Measurements from ENCODE around the gene C1QTNF8.
A peak's percentile ranks its signal among the peaks of the same experiment; 100 is the strongest.

The C1QTNF8 gene

DNA sequence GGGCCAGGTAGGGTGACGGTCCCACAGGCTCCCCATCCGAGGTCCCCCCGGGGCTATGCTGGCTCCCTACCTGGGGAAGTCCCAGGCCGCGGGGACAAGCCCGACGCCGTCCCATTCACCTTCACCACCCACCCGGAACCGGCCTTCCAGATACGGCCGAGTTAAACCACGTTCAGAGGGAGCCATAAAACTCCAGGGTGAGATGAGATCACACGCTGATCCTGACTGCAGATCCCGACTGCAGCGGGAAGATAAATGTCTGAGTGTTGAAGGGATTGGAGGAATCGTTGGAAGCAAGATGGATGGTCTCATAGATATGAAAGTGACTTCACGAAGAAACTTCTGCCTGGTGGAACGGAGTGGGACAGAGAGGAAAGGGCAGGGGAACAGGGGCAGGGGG, 13.6 kb upstream of the C1QTNF8 start:
- no peak for DNase-seq (ENCODE audit: low read depth in 3 of 3)

DNA sequence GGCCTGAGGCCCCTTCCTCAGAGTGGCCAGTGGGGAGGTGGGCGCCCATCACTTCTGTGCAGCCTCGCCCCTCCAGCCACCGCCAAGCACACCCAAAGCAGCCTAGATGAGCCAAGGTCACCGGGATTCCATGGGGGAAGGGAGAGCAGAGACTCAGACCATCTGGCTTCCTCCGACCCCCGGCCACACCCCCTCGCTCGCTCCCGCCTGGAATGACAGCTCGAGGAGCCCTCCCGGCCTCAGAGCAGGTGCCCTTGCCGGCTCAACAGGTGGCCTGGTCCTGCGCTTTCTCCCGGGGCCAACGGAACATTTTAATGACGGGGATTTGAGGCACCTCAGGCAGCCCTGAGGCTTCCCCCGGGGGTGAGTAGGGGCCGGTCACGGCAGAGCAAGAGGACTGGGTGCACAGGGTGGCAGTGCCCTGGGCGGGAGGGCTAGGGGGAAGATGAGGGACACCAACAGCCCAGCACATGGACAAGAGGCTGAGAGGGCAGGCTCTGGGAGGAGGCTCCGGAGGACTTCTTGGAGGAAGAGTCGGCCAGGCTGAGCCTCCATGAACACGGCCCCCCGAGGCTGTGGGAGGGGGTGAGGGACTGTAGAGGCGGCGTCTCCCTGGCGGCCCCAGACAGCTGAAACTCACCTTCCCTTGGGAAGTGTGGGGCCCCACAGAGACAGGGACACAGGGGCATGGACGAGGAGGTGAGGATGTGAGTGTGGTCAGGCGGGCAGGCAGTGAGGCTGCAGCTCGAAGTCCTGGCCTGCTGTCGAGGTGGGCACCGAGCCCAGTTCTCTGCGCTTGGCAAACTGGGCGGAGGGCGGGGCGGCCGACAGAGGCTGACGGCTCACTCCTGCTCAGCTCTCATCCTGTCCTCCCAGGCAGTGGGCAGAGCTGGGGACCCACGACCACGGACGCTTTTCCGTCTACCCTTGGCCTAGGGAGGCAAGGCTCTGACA, 12.5 kb upstream of the C1QTNF8 start:
- DNase-seq (ENCODE audit: low read depth in 3 of 3): no peak

- DNase-seq (ENCODE audit: low read depth in 3 of 3): no peak
Observed at GRCh38 chr16:1107731-1108130, 11.7 kb upstream of the C1QTNF8 start.

- no peak for DNase-seq (ENCODE audit: low read depth in 3 of 3)
Observed at GRCh38 chr16:1107141-1107540, 11.1 kb upstream of the C1QTNF8 start.

GRCh38 chr16:1106659-1107058, 10.6 kb upstream of the C1QTNF8 start:
- no peak for DNase-seq (ENCODE audit: low read depth in 3 of 3)

DNA sequence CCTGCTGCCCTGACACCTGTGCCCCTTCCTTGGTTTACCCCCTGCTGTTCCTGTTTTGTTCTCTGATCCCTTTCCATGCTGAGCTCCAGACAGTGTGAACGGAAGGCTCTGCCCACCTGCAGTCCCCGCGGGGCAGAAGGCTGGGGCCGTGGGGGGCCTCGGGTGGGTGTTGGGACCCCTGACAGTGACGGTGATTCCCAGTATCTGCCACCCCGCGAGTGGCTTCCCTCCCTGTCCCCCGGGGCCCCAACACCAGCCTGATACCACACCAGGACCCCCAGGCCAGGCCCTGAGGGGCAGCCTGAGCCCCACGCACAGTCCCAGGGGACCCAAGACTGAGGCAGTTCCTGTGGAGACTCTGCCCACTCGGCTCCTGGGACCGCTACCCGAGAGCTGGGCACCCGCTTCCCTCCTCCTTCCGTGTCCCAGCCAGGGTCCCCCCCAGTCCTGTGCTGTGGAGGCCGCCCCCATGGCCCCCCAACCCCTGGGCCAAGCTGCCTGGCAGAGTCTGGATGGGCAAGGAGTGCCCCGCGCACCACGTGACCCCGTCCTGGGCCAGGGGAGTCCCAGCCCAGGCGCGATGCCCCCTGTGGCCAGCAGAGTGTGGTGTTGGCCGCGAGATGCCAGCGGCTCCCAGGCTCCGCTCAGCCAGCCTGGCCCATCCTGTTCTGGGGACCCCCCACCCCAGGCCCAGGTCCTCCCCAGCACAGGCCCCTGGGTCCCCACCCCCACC, 10.0 kb upstream of the C1QTNF8 start:
- peak in 2 of 3 experiments; percentile 7 to 46 for DNase-seq (ENCODE audit: low read depth in 3 of 3)

DNA sequence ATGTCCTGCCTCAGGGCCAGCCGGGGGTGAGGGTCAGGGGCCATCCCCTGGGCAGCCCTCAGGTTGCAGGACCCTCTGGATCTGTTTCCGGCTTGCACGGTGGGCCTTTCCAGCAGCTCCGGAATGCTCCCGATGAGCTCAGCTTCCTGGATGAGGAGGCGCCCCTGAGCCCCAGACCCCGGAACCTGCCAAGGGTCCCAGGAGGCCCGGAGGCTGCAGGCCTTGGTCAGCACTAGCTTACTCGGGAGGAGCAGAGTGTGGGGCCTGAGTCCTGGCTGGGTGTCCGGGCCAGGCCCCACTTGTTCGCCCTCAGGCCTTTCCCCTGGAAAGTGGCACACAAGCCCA, 7.6 kb upstream of the C1QTNF8 start:
- DNase-seq (ENCODE audit: low read depth in 3 of 3): no peak

GRCh38 chr16:1102921-1103635, 7.0 kb upstream of the C1QTNF8 start:
- peak; percentile 42 to 63 (median 45) for DNase-seq (ENCODE audit: low read depth in 3 of 3)

- no peak for DNase-seq (ENCODE audit: low read depth in 3 of 3)
Observed at GRCh38 chr16:1102333-1102700, 6.3 kb upstream of the C1QTNF8 start.

- no peak for DNase-seq (ENCODE audit: low read depth in 3 of 3)
Observed at GRCh38 chr16:1101573-1102332, 5.7 kb upstream of the C1QTNF8 start.

DNA sequence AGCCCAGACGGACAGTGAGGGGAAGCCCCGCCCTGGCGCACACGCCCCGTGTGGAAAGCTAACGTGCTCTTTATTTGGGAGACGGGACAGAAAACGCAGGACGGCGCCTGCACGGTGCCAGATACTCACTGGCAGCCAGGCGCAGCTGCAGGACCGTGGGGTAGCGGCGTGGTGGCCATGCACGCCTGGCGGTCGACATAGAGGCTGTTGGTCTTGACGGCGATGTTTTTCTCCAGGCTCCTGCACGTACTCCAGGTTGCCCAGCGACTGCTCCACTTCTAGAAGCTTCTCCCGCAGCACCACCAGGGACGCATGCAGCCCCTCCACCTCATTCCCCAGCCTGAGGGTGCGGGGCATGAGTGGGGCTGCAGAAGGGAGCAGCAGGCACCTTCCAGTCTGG, 5.1 kb upstream of the C1QTNF8 start:
- DNase-seq (ENCODE audit: low read depth in 3 of 3): no peak

- no peak for DNase-seq (ENCODE audit: low read depth in 3 of 3)
Observed at GRCh38 chr16:1100084-1100800, 4.2 kb upstream of the C1QTNF8 start.

DNA sequence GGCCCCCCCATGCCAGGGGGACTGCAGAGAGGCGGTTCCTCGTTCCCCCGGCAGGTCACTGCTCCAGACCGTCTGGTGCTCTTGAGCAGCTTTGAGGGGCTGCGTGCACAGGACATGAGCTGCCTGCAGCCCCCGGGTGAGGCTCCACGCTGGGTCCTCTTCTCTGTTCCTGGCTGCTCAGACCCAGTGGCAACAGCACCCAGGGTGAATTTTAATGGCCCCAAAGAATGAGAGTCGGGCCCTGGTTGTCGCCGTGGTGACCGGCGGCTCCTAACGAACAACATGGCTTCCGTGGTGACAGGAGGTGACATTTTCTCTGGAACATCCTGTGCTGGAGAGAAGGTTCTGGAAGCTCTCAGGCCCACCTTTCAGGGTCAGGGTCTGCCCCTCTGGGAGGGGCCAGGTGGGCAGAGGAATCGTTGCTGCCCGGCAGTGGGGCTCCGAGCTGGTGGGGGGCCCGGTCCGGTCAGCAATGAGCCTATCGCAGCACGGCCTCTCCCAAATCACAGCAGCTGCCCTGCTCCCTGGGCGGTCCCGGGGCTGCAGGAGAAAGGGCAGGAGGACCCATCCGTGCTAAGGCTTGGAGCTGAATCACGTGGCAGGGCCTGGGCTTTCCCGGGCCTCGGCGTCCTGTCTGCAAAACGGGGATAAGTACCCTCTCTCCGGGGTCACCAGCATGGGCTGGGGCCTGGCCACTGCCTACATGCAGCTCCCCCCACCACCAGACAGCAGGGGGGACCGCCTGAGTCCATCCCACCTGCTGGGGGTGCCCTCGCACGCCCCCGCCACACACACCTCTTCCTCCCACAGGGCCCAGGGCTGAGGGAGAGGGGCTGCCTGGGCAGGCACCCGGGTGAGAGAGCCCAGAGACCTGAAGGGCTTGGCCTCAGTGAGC, 3.4 kb upstream of the C1QTNF8 start:
- DNase-seq (ENCODE audit: low read depth in 3 of 3): no peak

- no peak for DNase-seq (ENCODE audit: low read depth in 3 of 3)
Observed at GRCh38 chr16:1098266-1098991, 2.4 kb upstream of the C1QTNF8 start.

GRCh38 chr16:1097800-1098199, 1.8 kb upstream of the C1QTNF8 start:
- no peak for DNase-seq (ENCODE audit: low read depth in 3 of 3)

GRCh38 chr16:1097156-1097555, 1.1 kb upstream of the C1QTNF8 start:
- DNase-seq (ENCODE audit: low read depth in 3 of 3): no peak

- DNase-seq (ENCODE audit: low read depth in 3 of 3): no peak
Observed at GRCh38 chr16:1095450-1096168, 435 bp downstream of the C1QTNF8 start.

DNA sequence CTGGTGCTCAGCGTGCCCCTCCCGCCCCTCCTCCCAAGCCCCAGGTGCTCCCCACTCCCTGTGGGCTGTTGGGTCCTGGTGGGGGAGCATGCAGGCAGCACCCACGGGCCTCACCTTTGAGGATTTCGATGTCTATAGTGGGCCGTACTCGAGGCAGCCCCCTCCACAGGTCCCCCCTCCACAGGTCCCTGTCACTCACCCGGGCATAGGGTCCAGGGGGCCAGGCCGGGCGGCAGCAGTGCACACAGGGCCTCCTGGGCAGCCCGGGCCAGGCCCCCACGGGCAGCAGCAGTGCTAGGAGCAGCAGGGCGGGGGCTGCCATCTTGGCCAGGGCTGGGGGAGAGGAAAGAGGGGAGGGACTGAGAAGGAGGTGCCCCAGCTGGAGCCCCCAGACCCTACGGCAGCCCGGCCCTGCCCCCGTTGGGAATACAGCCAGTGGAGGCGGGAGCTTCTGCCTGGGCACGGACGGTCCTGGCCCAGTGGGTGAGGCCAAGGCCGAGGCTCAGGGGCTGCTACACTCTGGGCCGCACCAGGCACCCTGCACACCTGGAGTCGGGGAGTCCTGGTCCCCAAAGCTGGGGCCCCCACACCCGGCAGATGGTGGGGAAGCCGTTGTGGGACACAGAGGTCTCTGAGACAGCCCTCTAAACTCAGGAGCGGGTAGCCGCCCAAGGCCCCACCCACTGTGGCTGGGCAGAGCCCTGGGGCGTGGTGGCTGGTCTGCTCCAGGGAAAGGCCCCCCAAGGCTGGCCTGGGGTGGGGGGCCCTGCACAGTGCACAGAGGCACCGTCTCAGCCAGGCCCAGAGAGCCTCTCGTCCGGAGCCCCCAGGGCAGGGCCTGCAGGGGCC, 1.2 kb downstream of the C1QTNF8 start:
- no peak for DNase-seq (ENCODE audit: low read depth in 3 of 3)

Data from stimulated activated CD4-positive, alpha-beta T cell treated with anti-CD3 and anti-CD28 coated beads, TNF-alpha, amount 100 ng/mL, for 24 hours (primary cell).